HepG2 (cell line): ENCODE data around the gene DHX30. TPM values are rescaled to one million over a fixed set of nuclear protein-coding genes. Genes with fewer than 3 reads are reported as not detected.

Experiments
- ATAC-seq: fragments of 200-7000 bp; cut with Tn5 transposase; 3 replicates; pipeline ENCODE4 v1.9.1; 2020; ENCODE audit warnings: mild to moderate bottlenecking, moderate library complexity
- BruUV-seq: library from RNA; stranded (reverse); fragments of 400-500 nt; replicated peaks from 2 replicates; lab custom pipeline; 2021; lab: Mats Ljungman, UMichigan
- CTCF ChIA-PET: fragments of 300-600 bp; formaldehyde crosslinking; extraction: SDS; loops from one replicate; lab custom pipeline; 2021; ENCODE audit warnings: low total read pairs, inconsistent platforms, low intra/inter-chr PET ratio; lab: Yijun Ruan, JAX
- POLR2A ChIA-PET: fragments of 350-600 bp; sonication (Branson Sonifier 250); formaldehyde crosslinking; loops from one replicate; lab custom pipeline; 2020; ENCODE audit warnings: antibody characterized with exemption, inconsistent platforms; lab: Yijun Ruan, JAX
- DNase-seq: peaks from one replicate; pipeline ENCODE4 v3.0.0-alpha.2; 2015; ENCODE audit warnings: low spot score
- FAIRE-seq: peaks from 3 replicates; lab custom pipeline; 2011; peaks lifted over from hg19 to GRCh38; lab: Jason Lieb, UNC
- H2AFZ ChIP-seq: one replicate; pipeline ENCODE4 v1.6.1; 2011; ENCODE audit warnings: low read length, inconsistent platforms
- H3K27ac ChIP-seq: fragments of 300-600 bp; 3 replicates; pipeline ENCODE4 v1.8.0; 2011; ENCODE audit warnings: mixed run types, mild to moderate bottlenecking, mixed read lengths, low read length, inconsistent platforms; ENCODE audit not compliant: insufficient read depth; ENCODE audit errors: extremely low read length
- H3K27me3 ChIP-seq, 2 experiments: fragments of 200-600 bp in 1 of 2; 2 replicates in 1 of 2; 3 replicates in 1 of 2; pipeline versions ENCODE4 v1.6.0 to v1.8.0; 2011; ENCODE audit warnings: low read length in 2 of 2, mild to moderate bottlenecking in 2 of 2, moderate library complexity in 2 of 2, inconsistent platforms in 1 of 2; ENCODE audit not compliant: insufficient read depth in 2 of 2, control insufficient read depth in 1 of 2
- H3K36me3 ChIP-seq, 2 experiments: fragments of 200-600 bp in 1 of 2; replicated peaks in 1 of 2; 2 replicates in 1 of 2; 3 replicates in 1 of 2; pipeline versions ENCODE4 v1.5.1 to v1.8.0; 2011; ENCODE audit warnings: low read length in 2 of 2, inconsistent platforms in 1 of 2; ENCODE audit not compliant: insufficient read depth in 2 of 2, control insufficient read depth in 1 of 2
- H3K4me1 ChIP-seq: 2 replicates; pipeline ENCODE4 v1.5.1; 2012; ENCODE audit warnings: low read length, inconsistent platforms; ENCODE audit not compliant: insufficient read depth
- H3K4me2 ChIP-seq: 2 replicates; pipeline ENCODE4 v1.6.0; 2011; ENCODE audit warnings: low read depth, low read length, inconsistent platforms
- H3K4me3 ChIP-seq, 3 experiments: fragments of 200-600 bp in 1 of 3; sonication (generic), shearing (Covaris generic) in 1 of 3; replicated peaks in 1 of 3; 2 replicates each; pipeline ENCODE4 v1.5.1; 2011 to 2016; ENCODE audit warnings: low read length in 3 of 3, inconsistent platforms in 2 of 3, low read depth in 2 of 3, mild to moderate bottlenecking in 2 of 3, control low read depth in 1 of 3, mixed read lengths in 1 of 3; ENCODE audit not compliant: insufficient read depth in 1 of 3
- H3K79me2 ChIP-seq: one replicate; pipeline ENCODE4 v1.6.1; 2011; ENCODE audit warnings: low read length, inconsistent platforms; ENCODE audit not compliant: insufficient read depth
- H3K9ac ChIP-seq: 2 replicates; pipeline ENCODE4 v1.6.0; 2011; ENCODE audit warnings: mild to moderate bottlenecking, low read depth, low read length, inconsistent platforms; ENCODE audit not compliant: insufficient read depth
- H3K9me3 ChIP-seq: 2 replicates; pipeline ENCODE4 v1.5.1; 2012; ENCODE audit warnings: mild to moderate bottlenecking, low read length
- H4K20me1 ChIP-seq: 2 replicates; pipeline ENCODE4 v1.6.0; 2011; ENCODE audit warnings: inconsistent platforms, mild to moderate bottlenecking, low read length, moderate library complexity; ENCODE audit not compliant: insufficient read depth
- AGO1 ChIP-seq: fragments of 200-400 bp; formaldehyde crosslinking; IDR thresholded peaks from 2 replicates; pipeline ENCODE4 v1.6.1; 2017; ENCODE audit warnings: mild to moderate bottlenecking, low read depth, low read length, moderate library complexity; ENCODE audit not compliant: poor library complexity, severe bottlenecking
- CHD4 ChIP-seq: fragments of 200-600 bp; sonication (generic); IDR thresholded peaks from 2 replicates; pipeline ENCODE4 v1.7.0; 2017; ENCODE audit warnings: mild to moderate bottlenecking, low read length, borderline replicate concordance
- GPN1 ChIP-seq: sonication (generic); formaldehyde crosslinking; IDR thresholded peaks from 2 replicates; pipeline ENCODE4 v1.5.1; 2020; ENCODE audit warnings: missing genetic modification reagents, borderline replicate concordance
- HOXA7 ChIP-seq: sonication (generic); formaldehyde crosslinking; IDR thresholded peaks from 2 replicates; pipeline ENCODE4 v1.8.1; 2022; ENCODE audit warnings: mild to moderate bottlenecking, missing genetic modification reagents, moderate library complexity
- MYNN ChIP-seq: sonication (generic); formaldehyde crosslinking; IDR thresholded peaks from 2 replicates; pipeline ENCODE4 v1.4.0; 2020; ENCODE audit warnings: mild to moderate bottlenecking, low read depth, missing genetic modification reagents
- NR1H2 ChIP-seq: sonication (generic); formaldehyde crosslinking; IDR thresholded peaks from 2 replicates; pipeline ENCODE4 v1.8.1; 2022; ENCODE audit warnings: low read depth, missing genetic modification reagents, borderline replicate concordance
- RFX5 ChIP-seq: IDR thresholded peaks from 2 replicates; pipeline ENCODE4 v1.6.1; 2011; ENCODE audit warnings: low read depth, low read length, improper control_type of control experiment
- RFXAP ChIP-seq: sonication (generic); formaldehyde crosslinking; IDR thresholded peaks from 2 replicates; pipeline ENCODE4 v1.4.0; 2020; ENCODE audit warnings: missing genetic modification reagents, borderline replicate concordance
- SNAPC2 ChIP-seq: sonication (generic); formaldehyde crosslinking; IDR thresholded peaks from 2 replicates; pipeline ENCODE4 v1.8.1; 2022; ENCODE audit warnings: mild to moderate bottlenecking, missing genetic modification reagents
- WIZ ChIP-seq: sonication (generic); formaldehyde crosslinking; IDR thresholded peaks from 2 replicates; pipeline ENCODE4 v1.5.1; 2020; ENCODE audit warnings: mild to moderate bottlenecking, missing genetic modification reagents
- ZC3H13 ChIP-seq: sonication (generic); formaldehyde crosslinking; IDR thresholded peaks from 2 replicates; pipeline ENCODE4 v1.8.1; 2023; ENCODE audit warnings: mild to moderate bottlenecking, missing genetic modification reagents, moderate library complexity
- ZNF382 ChIP-seq: sonication (generic); formaldehyde crosslinking; IDR thresholded peaks from 2 replicates; pipeline ENCODE4 v1.5.0; 2020; ENCODE audit warnings: missing genetic modification reagents, mild to moderate bottlenecking, borderline replicate concordance
- ZNF737 ChIP-seq: sonication (generic); formaldehyde crosslinking; IDR thresholded peaks from 2 replicates; pipeline ENCODE4 v1.5.0; 2020; ENCODE audit warnings: missing genetic modification reagents, mild to moderate bottlenecking, borderline replicate concordance
- ZNF777 ChIP-seq: sonication (generic); formaldehyde crosslinking; IDR thresholded peaks from 2 replicates; pipeline ENCODE4 v1.4.0; 2020; ENCODE audit warnings: missing genetic modification reagents
- WGBS: methylation state at CpG from one replicate; pipeline ENCODE4 v1.1.6; 2017; ENCODE audit warnings: low lambda C conversion rate; 5-methylcytosine and 5-hydroxymethylcytosine counted together
- in situ Hi-C: cut with HindIII; loops from 2 replicates; pipeline ENCODE4 v1.10.0; 2017; ENCODE audit warnings: low pct_unique_long_range_greater_than_20kb; ENCODE audit not compliant: extremely low pct_ligation_motif_present
- intact Hi-C: fragments of 100-400 bp; cut with micrococcal nuclease; formaldehyde crosslinking; loops from one replicate; pipeline ENCODE4 v1.10.0; 2022; ENCODE audit not compliant: unreplicated experiment
- polyA plus RNA-seq, 8 experiments: library from polyadenylated mRNA; depleted of rRNA in 3 of 8; stranded (reverse) in 7 of 8; unstranded in 1 of 8; fragments of >200 nt; fragmentation: Illumina TruSeq in 4 of 8; extraction: Trizol in 4 of 8; gene quantifications; 2 replicates each; pipeline versions ENCODE4 v1.2.1 to v1.2.3, GENCODE V29; 2011 to 2016; ENCODE audit warnings: low read depth in 4 of 8, missing spikeins in 1 of 8, mixed read lengths in 1 of 8; ENCODE audit not compliant: insufficient read depth in 1 of 8
- total RNA-seq, 5 experiments: library from RNA; depleted of rRNA; stranded (reverse); fragments of >200 nt; fragmentation: Illumina TruSeq; extraction: Trizol; gene quantifications; 2 replicates each; pipeline ENCODE4 v1.2.3, GENCODE V29; 2016; ENCODE audit warnings: low read depth in 1 of 5
- TF ChIP-seq, protein P1 (sequence below): sonication (generic); formaldehyde crosslinking; IDR thresholded peaks from 2 replicates; pipeline ENCODE4 v1.5.0; 2020; ENCODE audit warnings: mild to moderate bottlenecking, missing genetic modification reagents
- TF ChIP-seq, protein P2 (sequence below): sonication (generic); formaldehyde crosslinking; IDR thresholded peaks from 2 replicates; pipeline ENCODE4 v1.4.0; 2020; ENCODE audit warnings: missing genetic modification reagents, borderline replicate concordance
- TF ChIP-seq, protein P3 (sequence below): sonication (generic); formaldehyde crosslinking; IDR thresholded peaks from 2 replicates; pipeline ENCODE4 v1.8.0; 2022; ENCODE audit warnings: mild to moderate bottlenecking, missing genetic modification reagents

The DHX30 gene
- total and polyA plus RNA-seq, 2 of the 13 experiments (the other 11 are each of a cell fraction or from before 2014, with no cell fraction given): 30.6 to 59.4 TPM

DNA sequence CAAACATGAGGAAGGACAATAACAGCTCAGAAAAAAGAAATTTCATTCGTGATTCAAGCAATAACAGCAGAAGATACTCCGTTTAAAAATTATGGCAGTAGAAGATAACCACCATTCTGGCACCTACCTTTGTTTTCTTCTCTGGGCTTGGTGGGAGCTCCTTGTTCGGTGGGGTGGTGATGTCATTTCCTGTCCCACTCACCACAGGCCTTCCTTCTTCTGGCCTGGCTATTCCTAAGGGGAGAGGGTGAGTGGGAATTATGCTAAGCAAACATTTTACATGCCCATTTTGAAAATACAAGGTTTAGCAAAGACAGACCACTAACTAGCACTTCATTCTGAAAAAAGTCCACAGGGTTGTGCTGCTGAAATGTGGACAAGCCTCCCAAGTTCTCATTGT is 74.4 kb downstream of the DHX30 start:
- no peak for FAIRE-seq
- Histone ChIP-seq H2AFZ (no peak overlapping the region), H3K9ac (no peak overlapping the region), H3K9me3 (no peaks in the 10 kb centered on the region), H3K36me3 (peaks cover 8 to 35% of the 10 kb centered on the region in 2 experiments; a peak in 4 of 5 replicates), H3K4me3 (no peak overlapping the region), H3K79me2 (no peaks in the 10 kb centered on the region)
- ChIA-PET CTCF (no interaction called here), POLR2A (no interaction called here)
- BruUV-seq: no TSS peak
- 98% methylated on average over 3 of the region's 3 CpGs for WGBS
- intact Hi-C loops: no loop called here
- TF ChIP-seq RFXAP (CRISPR knock-in tag) (no peak), ZNF382 (CRISPR knock-in tag) (no peak), MYNN (CRISPR knock-in tag) (no peak), CHD4 (no peak), SNAPC2 (CRISPR knock-in tag) (no peak), ZNF777 (CRISPR knock-in tag) (no peak), NR1H2 (CRISPR knock-in tag) (no peak), ZNF737 (CRISPR knock-in tag) (no peak), RFX5 (no peak), GPN1 (CRISPR knock-in tag) (no peak), ZC3H13 (no peak), AGO1 (no peak), WIZ (CRISPR knock-in tag) (no peak), HOXA7 (CRISPR knock-in tag) (no peak)
- TF ChIP-seq, protein P1, sequence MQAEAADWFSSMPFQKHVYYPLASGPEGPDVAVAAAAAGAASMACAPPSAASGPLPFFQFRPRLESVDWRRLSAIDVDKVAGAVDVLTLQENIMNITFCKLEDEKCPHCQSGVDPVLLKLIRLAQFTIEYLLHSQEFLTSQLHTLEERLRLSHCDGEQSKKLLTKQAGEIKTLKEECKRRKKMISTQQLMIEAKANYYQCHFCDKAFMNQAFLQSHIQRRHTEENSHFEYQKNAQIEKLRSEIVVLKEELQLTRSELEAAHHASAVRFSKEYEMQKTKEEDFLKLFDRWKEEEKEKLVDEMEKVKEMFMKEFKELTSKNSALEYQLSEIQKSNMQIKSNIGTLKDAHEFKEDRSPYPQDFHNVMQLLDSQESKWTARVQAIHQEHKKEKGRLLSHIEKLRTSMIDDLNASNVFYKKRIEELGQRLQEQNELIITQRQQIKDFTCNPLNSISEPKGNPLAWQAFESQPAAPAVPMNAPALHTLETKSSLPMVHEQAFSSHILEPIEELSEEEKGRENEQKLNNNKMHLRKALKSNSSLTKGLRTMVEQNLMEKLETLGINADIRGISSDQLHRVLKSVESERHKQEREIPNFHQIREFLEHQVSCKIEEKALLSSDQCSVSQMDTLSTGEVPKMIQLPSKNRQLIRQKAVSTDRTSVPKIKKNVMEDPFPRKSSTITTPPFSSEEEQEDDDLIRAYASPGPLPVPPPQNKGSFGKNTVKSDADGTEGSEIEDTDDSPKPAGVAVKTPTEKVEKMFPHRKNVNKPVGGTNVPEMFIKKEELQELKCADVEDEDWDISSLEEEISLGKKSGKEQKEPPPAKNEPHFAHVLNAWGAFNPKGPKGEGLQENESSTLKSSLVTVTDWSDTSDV (CRISPR knock-in tag): no peak
- TF ChIP-seq, protein P2, sequence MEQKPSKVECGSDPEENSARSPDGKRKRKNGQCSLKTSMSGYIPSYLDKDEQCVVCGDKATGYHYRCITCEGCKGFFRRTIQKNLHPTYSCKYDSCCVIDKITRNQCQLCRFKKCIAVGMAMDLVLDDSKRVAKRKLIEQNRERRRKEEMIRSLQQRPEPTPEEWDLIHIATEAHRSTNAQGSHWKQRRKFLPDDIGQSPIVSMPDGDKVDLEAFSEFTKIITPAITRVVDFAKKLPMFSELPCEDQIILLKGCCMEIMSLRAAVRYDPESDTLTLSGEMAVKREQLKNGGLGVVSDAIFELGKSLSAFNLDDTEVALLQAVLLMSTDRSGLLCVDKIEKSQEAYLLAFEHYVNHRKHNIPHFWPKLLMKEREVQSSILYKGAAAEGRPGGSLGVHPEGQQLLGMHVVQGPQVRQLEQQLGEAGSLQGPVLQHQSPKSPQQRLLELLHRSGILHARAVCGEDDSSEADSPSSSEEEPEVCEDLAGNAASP: no peak
- TF ChIP-seq, protein P3, sequence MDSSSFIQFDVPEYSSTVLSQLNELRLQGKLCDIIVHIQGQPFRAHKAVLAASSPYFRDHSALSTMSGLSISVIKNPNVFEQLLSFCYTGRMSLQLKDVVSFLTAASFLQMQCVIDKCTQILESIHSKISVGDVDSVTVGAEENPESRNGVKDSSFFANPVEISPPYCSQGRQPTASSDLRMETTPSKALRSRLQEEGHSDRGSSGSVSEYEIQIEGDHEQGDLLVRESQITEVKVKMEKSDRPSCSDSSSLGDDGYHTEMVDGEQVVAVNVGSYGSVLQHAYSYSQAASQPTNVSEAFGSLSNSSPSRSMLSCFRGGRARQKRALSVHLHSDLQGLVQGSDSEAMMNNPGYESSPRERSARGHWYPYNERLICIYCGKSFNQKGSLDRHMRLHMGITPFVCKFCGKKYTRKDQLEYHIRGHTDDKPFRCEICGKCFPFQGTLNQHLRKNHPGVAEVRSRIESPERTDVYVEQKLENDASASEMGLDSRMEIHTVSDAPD (CRISPR knock-in tag): no peak
- TF ChIP-seq, all 625 proteins: peak for 0
- ATAC-seq (no peak), DNase-seq (no peak)
- Histone ChIP-seq H3K4me1 (no peaks in the 10 kb centered on the region), H3K4me2 (no peak overlapping the region), H3K27ac (no peak overlapping the region), H3K27me3 (no peaks in the 10 kb centered on the region), H4K20me1 (no peaks in the 10 kb centered on the region)
- in situ Hi-C loops: no loop called here
